ENCODE measurements around the gene ESRRG.

- TF ChIP-seq CTCF (IDR thresholded peaks at IDR 0.05; ENCODE audit: insufficient read depth, low read length, poor library complexity, severe bottlenecking): no peak
- no peak for TF ChIP-seq EZH2phosphoT487 (conservative IDR thresholded peaks at IDR 0.05; ENCODE audit: low read length)
These were observed 204.2 kb downstream of the ESRRG start for GRCh38 chr1:216518844-216519627.
